Breast epithelium (tissue), 4 donors: ENCODE measurements around the gene URB2. TPM values are rescaled to one million over a fixed set of nuclear protein-coding genes. Genes with fewer than 3 reads are reported as not detected.

Source experiments
- DNase-seq, 2 donors: peaks; one replicate each; pipeline ENCODE4 v3.0.0-alpha.2; 2019; ENCODE audit warnings: low spot score in 2 of 2
- H3K27ac ChIP-seq, 2 donors: fragments of 200-600 bp; sonication (generic) in 1 of 2; one replicate each; pipeline ENCODE4 v1.5.1; 2016 to 2019; ENCODE audit warnings: mild to moderate bottlenecking in 1 of 2
- H3K27me3 ChIP-seq, 2 donors: fragments of 200-600 bp; sonication (generic) in 1 of 2; one replicate each; pipeline versions ENCODE4 v1.5.1 to v1.6.0; 2017 to 2019; ENCODE audit warnings: control low read depth in 1 of 2, mild to moderate bottlenecking in 1 of 2
- H3K36me3 ChIP-seq: fragments of 200-600 bp; one replicate; pipeline ENCODE4 v1.5.1; 2019
- H3K4me1 ChIP-seq, 2 donors: fragments of 200-600 bp; sonication (generic); one replicate each; pipeline ENCODE4 v1.5.1; 2016 to 2019; ENCODE audit warnings: control low read depth in 1 of 2
- H3K4me3 ChIP-seq, 3 donors: fragments of 200-600 bp; sonication (generic); 1 replicate in 2 of 3; 2 replicates in 1 of 3; pipeline ENCODE4 v1.5.1; 2016 to 2019; ENCODE audit warnings: mild to moderate bottlenecking in 3 of 3, moderate library complexity in 2 of 3
- H3K9me3 ChIP-seq, 2 donors: fragments of 200-600 bp; sonication (generic) in 1 of 2; one replicate each; pipeline ENCODE4 v1.5.1; 2016 to 2019; ENCODE audit warnings: control low read depth in 1 of 2
- POLR2A ChIP-seq: fragments of 450-650 bp; IDR thresholded peaks from one replicate; pipeline ENCODE4 v1.6.1; 2016; ENCODE audit warnings: antibody characterized with exemption, mild to moderate bottlenecking, moderate library complexity
- POLR2AphosphoS5 ChIP-seq, 3 donors: sonication (generic); formaldehyde crosslinking; IDR thresholded peaks; one replicate each; pipeline ENCODE4 v1.6.1; 2017; ENCODE audit warnings: antibody characterized with exemption in 3 of 3
- intact Hi-C: fragments of 100-400 bp; cut with DNase I; formaldehyde crosslinking; loops from one replicate; pipeline ENCODE4 v1.15.1; 2023; ENCODE audit warnings: low total_unique reads
- total RNA-seq, 3 donors: library from RNA; depleted of rRNA; stranded (reverse); fragments of >200 nt; gene quantifications; one replicate each; pipeline ENCODE4 v1.1.0, GENCODE V29; 2016
- TF ChIP-seq, protein P1 (sequence below), 3 donors: fragments of 450-650 bp; IDR thresholded peaks; one replicate each; pipeline ENCODE4 v1.5.1; 2016 to 2017; ENCODE audit warnings: antibody characterized with exemption in 3 of 3, mild to moderate bottlenecking in 3 of 3, moderate library complexity in 3 of 3

URB2 gene
- total RNA-seq, 3 donors from 2014 or later = 9.3 to 14.1 (median 12.7) TPM

DNA sequence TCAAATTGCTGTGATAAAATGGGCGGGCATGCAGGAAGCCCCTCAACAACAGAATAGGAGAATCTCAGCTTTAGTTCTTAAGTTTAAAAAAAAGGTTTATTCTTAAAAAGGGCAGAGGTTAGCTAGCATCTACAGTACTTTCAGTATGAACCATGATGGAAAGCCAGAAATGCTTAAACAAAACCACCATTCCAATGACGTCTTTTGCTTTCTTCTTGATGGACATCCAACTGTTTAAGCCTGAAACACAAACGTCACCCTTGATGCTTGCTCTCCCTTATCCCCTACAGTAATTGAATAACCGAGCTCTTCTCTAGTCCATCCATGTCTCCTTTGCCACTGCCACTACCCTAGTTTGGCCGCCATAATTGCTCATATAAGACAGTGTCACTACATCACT is 25.8 kb upstream of the URB2 start:
- TF ChIP-seq, protein P1, sequence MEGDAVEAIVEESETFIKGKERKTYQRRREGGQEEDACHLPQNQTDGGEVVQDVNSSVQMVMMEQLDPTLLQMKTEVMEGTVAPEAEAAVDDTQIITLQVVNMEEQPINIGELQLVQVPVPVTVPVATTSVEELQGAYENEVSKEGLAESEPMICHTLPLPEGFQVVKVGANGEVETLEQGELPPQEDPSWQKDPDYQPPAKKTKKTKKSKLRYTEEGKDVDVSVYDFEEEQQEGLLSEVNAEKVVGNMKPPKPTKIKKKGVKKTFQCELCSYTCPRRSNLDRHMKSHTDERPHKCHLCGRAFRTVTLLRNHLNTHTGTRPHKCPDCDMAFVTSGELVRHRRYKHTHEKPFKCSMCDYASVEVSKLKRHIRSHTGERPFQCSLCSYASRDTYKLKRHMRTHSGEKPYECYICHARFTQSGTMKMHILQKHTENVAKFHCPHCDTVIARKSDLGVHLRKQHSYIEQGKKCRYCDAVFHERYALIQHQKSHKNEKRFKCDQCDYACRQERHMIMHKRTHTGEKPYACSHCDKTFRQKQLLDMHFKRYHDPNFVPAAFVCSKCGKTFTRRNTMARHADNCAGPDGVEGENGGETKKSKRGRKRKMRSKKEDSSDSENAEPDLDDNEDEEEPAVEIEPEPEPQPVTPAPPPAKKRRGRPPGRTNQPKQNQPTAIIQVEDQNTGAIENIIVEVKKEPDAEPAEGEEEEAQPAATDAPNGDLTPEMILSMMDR (IDR thresholded peaks at IDR 0.05) = no peak
- no peak for TF ChIP-seq POLR2A
- no peak for TF ChIP-seq POLR2AphosphoS5 (IDR thresholded peaks at IDR 0.05)
- no peaks in the 10 kb centered on the region for H3K36me3 ChIP-seq

GRCh38 chr1:229603371-229604005 is 22.6 kb upstream of the URB2 start:
- intact Hi-C loops = no loop called here
- H3K36me3 ChIP-seq = no peaks in the 10 kb centered on the region
- DNase-seq = no peak
- no peaks in the 10 kb centered on the region for H3K9me3 ChIP-seq
- TF ChIP-seq, protein P1 (IDR thresholded peaks at IDR 0.05) = no peak
- no peak for TF ChIP-seq POLR2AphosphoS5 (IDR thresholded peaks at IDR 0.05)
- TF ChIP-seq POLR2A = no peak
- no peaks in the 10 kb centered on the region for H3K4me1 ChIP-seq
- H3K4me3 ChIP-seq = no peak overlapping the region
- no peaks in the 10 kb centered on the region for H3K27me3 ChIP-seq
- no peak overlapping the region for H3K27ac ChIP-seq

More for the DNA sequence above, 25.8 kb upstream of the URB2 start:
- H3K4me1 ChIP-seq = no peaks in the 10 kb centered on the region
- H3K27ac ChIP-seq = no peak overlapping the region
- no peaks in the 10 kb centered on the region for H3K9me3 ChIP-seq
- intact Hi-C loops = no loop called here
- no peak for DNase-seq
- no peak overlapping the region for H3K4me3 ChIP-seq
- no peaks in the 10 kb centered on the region for H3K27me3 ChIP-seq

DNA sequence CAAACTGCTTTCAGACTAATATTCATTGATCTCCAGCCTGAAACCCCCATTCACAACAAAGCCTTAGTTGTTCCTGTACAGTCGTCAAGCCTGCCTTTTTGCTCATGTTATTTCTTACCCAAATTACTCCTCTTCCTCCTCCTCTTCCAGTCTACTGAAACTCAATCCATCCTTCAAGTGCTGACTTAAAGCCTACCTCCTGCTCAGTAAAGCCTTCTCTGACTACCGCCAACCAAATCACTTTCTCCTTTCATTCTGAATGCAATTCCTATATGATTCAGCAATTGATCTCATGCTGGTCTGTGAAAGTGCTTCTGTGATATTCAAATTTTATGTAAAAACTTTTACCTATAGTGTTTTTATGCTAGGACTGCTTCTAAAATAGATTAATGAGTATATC is 18.7 kb upstream of the URB2 start:
- no peak overlapping the region for H3K4me3 ChIP-seq
- H3K36me3 ChIP-seq = peaks cover 15% of the 10 kb centered on the region
- H3K9me3 ChIP-seq = no peaks in the 10 kb centered on the region
- H3K4me1 ChIP-seq = no peaks in the 10 kb centered on the region
- H3K27me3 ChIP-seq = no peaks in the 10 kb centered on the region
- intact Hi-C loops = no loop called here
- TF ChIP-seq POLR2A = no peak
- no peak for TF ChIP-seq POLR2AphosphoS5 (IDR thresholded peaks at IDR 0.05)
- TF ChIP-seq, protein P1 (IDR thresholded peaks at IDR 0.05) = no peak
- no peak for DNase-seq
- H3K27ac ChIP-seq = no peak overlapping the region

DNA sequence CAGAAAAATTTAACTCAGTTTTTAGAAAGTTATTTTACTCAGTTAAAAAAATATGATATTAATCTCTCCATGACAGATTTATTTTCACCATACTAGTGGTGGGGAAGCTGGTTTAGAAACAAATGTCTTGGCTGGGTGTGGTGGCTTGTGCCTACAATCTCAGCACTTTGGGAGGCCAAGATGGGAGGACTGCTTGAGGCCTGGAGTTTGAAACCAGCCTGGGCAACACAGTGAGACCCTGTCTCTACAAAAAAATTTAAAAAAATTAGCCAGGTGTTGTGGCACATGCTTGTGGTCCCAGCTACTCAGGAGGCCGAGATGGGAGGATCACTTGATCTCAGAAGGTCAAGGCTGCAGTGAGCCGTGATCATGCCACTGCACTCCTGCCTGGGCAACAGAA is 17.5 kb upstream of the URB2 start:
- TF ChIP-seq POLR2AphosphoS5 (IDR thresholded peaks at IDR 0.05) (no peak), POLR2A (no peak)
- TF ChIP-seq, protein P1 (IDR thresholded peaks at IDR 0.05) = no peak
- intact Hi-C loops = no loop called here
- Histone ChIP-seq H3K36me3 (peaks cover 19% of the 10 kb centered on the region), H3K9me3 (no peaks in the 10 kb centered on the region), H3K27ac (no peak overlapping the region), H3K27me3 (no peaks in the 10 kb centered on the region), H3K4me3 (no peak overlapping the region), H3K4me1 (no peaks in the 10 kb centered on the region)
- DNase-seq = no peak

GRCh38 chr1:229613938-229614337 is 12.1 kb upstream of the URB2 start:
- Histone ChIP-seq H3K36me3 (peaks cover 18% of the 10 kb centered on the region), H3K27ac (no peak overlapping the region), H3K27me3 (no peaks in the 10 kb centered on the region), H3K9me3 (no peaks in the 10 kb centered on the region), H3K4me3 (no peak overlapping the region), H3K4me1 (no peaks in the 10 kb centered on the region)
- intact Hi-C loops = no loop called here
- no peak for DNase-seq
- TF ChIP-seq POLR2AphosphoS5 (IDR thresholded peaks at IDR 0.05) (no peak), POLR2A (no peak)
- TF ChIP-seq, protein P1 (IDR thresholded peaks at IDR 0.05) = no peak
